Fibroblast of lung (primary cell): ENCODE data around the gene MYL12A. TPM values are rescaled to one million over a fixed set of nuclear protein-coding genes. Genes with fewer than 3 reads are reported as not detected.
A peak's percentile ranks its signal among the peaks of the same experiment; 100 is the strongest.

ENCODE experiments used
- DNase-seq, 2 donors: peaks; one replicate each; pipeline versions ENCODE4 v3.0.0 to v3.0.0-alpha.2; 2010; ENCODE audit warnings: low read depth in 2 of 2
- H2AFZ ChIP-seq: 2 replicates; pipeline ENCODE4 v1.5.1; 2012; ENCODE audit warnings: low read length, control low read depth, inconsistent platforms
- H3K27ac ChIP-seq: 2 replicates; pipeline ENCODE4 v1.5.1; 2011; ENCODE audit warnings: low read length, control low read depth; ENCODE audit not compliant: insufficient read depth
- H3K27me3 ChIP-seq: 2 replicates; pipeline ENCODE4 v1.5.1; 2011; ENCODE audit warnings: mild to moderate bottlenecking, low read length; ENCODE audit not compliant: control insufficient read depth, insufficient read depth
- H3K36me3 ChIP-seq: 2 replicates; pipeline ENCODE4 v1.5.1; 2011; ENCODE audit warnings: low read length; ENCODE audit not compliant: control insufficient read depth, insufficient read depth
- H3K4me1 ChIP-seq: 2 replicates; pipeline ENCODE4 v1.5.1; 2011; ENCODE audit warnings: low read length; ENCODE audit not compliant: control insufficient read depth, insufficient read depth; ENCODE audit errors: extremely low read depth
- H3K4me2 ChIP-seq: 2 replicates; pipeline ENCODE4 v1.5.1; 2011; ENCODE audit warnings: low read length, control low read depth; ENCODE audit not compliant: insufficient read depth; ENCODE audit errors: extremely low read depth
- H3K4me3 ChIP-seq, 4 experiments: fragments of 200-600 bp in 1 of 4; sonication (generic) in 1 of 4; replicated peaks in 1 of 4; 2 replicates each; pipeline ENCODE4 v1.5.1; 2011 to 2016; ENCODE audit warnings: low read length in 4 of 4, low read depth in 3 of 4, mild to moderate bottlenecking in 3 of 4, control low read depth in 2 of 4, inconsistent platforms in 1 of 4, mixed read lengths in 1 of 4; ENCODE audit not compliant: insufficient read depth in 1 of 4; ENCODE audit errors: control extremely low read depth in 1 of 4
- H3K79me2 ChIP-seq: 2 replicates; pipeline ENCODE4 v1.5.1; 2012; ENCODE audit warnings: mild to moderate bottlenecking, low read length, inconsistent platforms; ENCODE audit not compliant: control insufficient read depth, insufficient read depth
- H3K9ac ChIP-seq: 2 replicates; pipeline ENCODE4 v1.5.1; 2011; ENCODE audit warnings: mild to moderate bottlenecking, low read length, control low read depth; ENCODE audit not compliant: insufficient read depth
- H3K9me3 ChIP-seq: 2 replicates; pipeline ENCODE4 v1.5.1; 2012; ENCODE audit warnings: low read depth, low read length; ENCODE audit not compliant: control insufficient read depth, insufficient read depth
- H4K20me1 ChIP-seq: 2 replicates; pipeline ENCODE4 v1.5.1; 2011; ENCODE audit warnings: low read length; ENCODE audit not compliant: control insufficient read depth, insufficient read depth; ENCODE audit errors: extremely low read depth
- CTCF ChIP-seq, 2 donors: IDR thresholded peaks in 1 of 2; conservative IDR thresholded peaks in 1 of 2; 1 replicate in 1 of 2; 2 replicates in 1 of 2; pipeline ENCODE4 v1.5.1; 2011 to 2012; ENCODE audit warnings: low read length in 2 of 2, control low read depth in 1 of 2, inconsistent platforms in 1 of 2, low read depth in 1 of 2, mild to moderate bottlenecking in 1 of 2
- EZH2 ChIP-seq: IDR thresholded peaks from 2 replicates; pipeline ENCODE4 v1.5.1; 2012; ENCODE audit warnings: low read length, control low read depth, mild to moderate bottlenecking; ENCODE audit errors: missing control alignments
- polyA plus RNA-seq, 2 donors: library from polyadenylated mRNA; depleted of rRNA in 1 of 2; stranded (reverse) in 1 of 2; unstranded in 1 of 2; fragments of >200 nt; gene quantifications; 2 replicates each; pipeline ENCODE4 v1.2.1, GENCODE V29; 2011 to 2012; ENCODE audit warnings: missing spikeins in 1 of 2
- total RNA-seq: library from RNA; depleted of rRNA; stranded (reverse); fragments of >200 nt; gene quantifications from 2 replicates; pipeline ENCODE4 v1.2.1, GENCODE V29; 2014

MYL12A gene
- total and polyA plus RNA-seq, 2 donors (not counting 1 experiment from before 2014, with no cell fraction given), result 826 to 1,436 TPM

GRCh38 chr18:3297025-3297984, 49.7 kb downstream of the MYL12A start:
- H4K20me1 ChIP-seq, result no peaks in the 10 kb centered on the region
- no peaks in the 10 kb centered on the region for H3K36me3 ChIP-seq
- peaks cover 3% of the 10 kb centered on the region for H3K4me1 ChIP-seq
- H3K27me3 ChIP-seq, result peaks cover 5% of the 10 kb centered on the region
- H3K4me2 ChIP-seq, result peak overlapping the region; percentile 39
- H3K9ac ChIP-seq, result peak overlapping the region; percentile 46
- H3K9me3 ChIP-seq, result no peaks in the 10 kb centered on the region
- peak overlapping the region; percentile 41 to 82 (median 58) for H3K4me3 ChIP-seq
- H3K27ac ChIP-seq, result no peak overlapping the region
- DNase-seq, result peak; percentile 91 to 94
- peak in 1 of 2 donors; percentile 22 for TF ChIP-seq CTCF (conservative IDR thresholded peaks at IDR 0.05 in 1 of 2, IDR thresholded peaks at IDR 0.05 in 1 of 2; ENCODE audit: low read depth in 1 of 2, low read length in 2 of 2)
- no peak for TF ChIP-seq EZH2
- H2AFZ ChIP-seq, result peak overlapping the region; percentile 70
- H3K79me2 ChIP-seq, result no peaks in the 10 kb centered on the region

- H3K4me1 ChIP-seq, result peaks cover 8% of the 10 kb centered on the region
- H3K9ac ChIP-seq, result no peak overlapping the region
- peak; percentile 20 to 28 for DNase-seq
- peaks cover 5% of the 10 kb centered on the region for H3K27me3 ChIP-seq
- H3K36me3 ChIP-seq, result no peaks in the 10 kb centered on the region
- H3K9me3 ChIP-seq, result no peaks in the 10 kb centered on the region
- H3K79me2 ChIP-seq, result no peaks in the 10 kb centered on the region
- TF ChIP-seq CTCF (conservative IDR thresholded peaks at IDR 0.05 in 1 of 2, IDR thresholded peaks at IDR 0.05 in 1 of 2; ENCODE audit: low read depth in 1 of 2, low read length in 2 of 2) (no peak), EZH2 (no peak)
- no peak overlapping the region for H2AFZ ChIP-seq
- H3K4me2 ChIP-seq, result no peak overlapping the region
- no peaks in the 10 kb centered on the region for H4K20me1 ChIP-seq
- no peak overlapping the region for H3K4me3 ChIP-seq
- no peak overlapping the region for H3K27ac ChIP-seq
Measured at GRCh38 chr18:3304832-3305231, 57.2 kb downstream of the MYL12A start.

GRCh38 chr18:3305354-3305762, 57.8 kb downstream of the MYL12A start:
- Histone ChIP-seq H3K27ac (peak overlapping the region; percentile 17), H3K27me3 (peaks cover 3% of the 10 kb centered on the region), H4K20me1 (no peaks in the 10 kb centered on the region), H2AFZ (no peak overlapping the region), H3K36me3 (no peaks in the 10 kb centered on the region), H3K79me2 (no peaks in the 10 kb centered on the region), H3K4me3 (no peak overlapping the region), H3K4me1 (peaks cover 8% of the 10 kb centered on the region), H3K4me2 (no peak overlapping the region), H3K9ac (no peak overlapping the region), H3K9me3 (no peaks in the 10 kb centered on the region)
- TF ChIP-seq EZH2 (no peak), CTCF (conservative IDR thresholded peaks at IDR 0.05 in 1 of 2, IDR thresholded peaks at IDR 0.05 in 1 of 2; ENCODE audit: low read depth in 1 of 2, low read length in 2 of 2) (no peak)
- peak; percentile 99 for DNase-seq
